KMS-11 (cell line): ENCODE measurements around the gene CRTAC1.

Experiments
- H2AFZ ChIP-seq: fragments of 200-600 bp; sonication (generic); 2 replicates; pipeline ENCODE4 v1.6.1; 2016; ENCODE audit warnings: antibody characterized with exemption, mixed run types, low read depth
- H3K27ac ChIP-seq: fragments of 200-600 bp; sonication (generic); 2 replicates; pipeline ENCODE4 v1.6.1; 2016; ENCODE audit warnings: mild to moderate bottlenecking, mixed run types
- H3K27me3 ChIP-seq: fragments of 200-600 bp; sonication (generic); 2 replicates; pipeline ENCODE4 v1.6.1; 2017; ENCODE audit warnings: mild to moderate bottlenecking, low read depth, mixed run types, moderate library complexity; ENCODE audit not compliant: insufficient read depth
- H3K36me3 ChIP-seq: fragments of 200-600 bp; sonication (generic); 2 replicates; pipeline ENCODE4 v1.6.1; 2017; ENCODE audit warnings: mild to moderate bottlenecking, mixed run types; ENCODE audit not compliant: insufficient read depth
- H3K4me1 ChIP-seq: fragments of 200-600 bp; sonication (generic); 2 replicates; pipeline ENCODE4 v1.6.1; 2016; ENCODE audit warnings: mild to moderate bottlenecking, low read depth, mixed run types; ENCODE audit not compliant: poor library complexity, severe bottlenecking
- H3K4me2 ChIP-seq: fragments of 200-600 bp; sonication (generic); 2 replicates; pipeline ENCODE4 v1.7.0; 2016; ENCODE audit warnings: mild to moderate bottlenecking, mixed run types
- H3K4me3 ChIP-seq: fragments of 200-600 bp; sonication (generic); IDR thresholded peaks from 2 replicates; pipeline ENCODE4 v1.6.1; 2017; ENCODE audit warnings: low read depth, low read length, mixed read lengths; ENCODE audit not compliant: insufficient read depth
- H3K79me2 ChIP-seq: fragments of 200-600 bp; sonication (generic); 2 replicates; pipeline ENCODE4 v1.6.1; 2016; ENCODE audit warnings: low read depth, mixed run types; ENCODE audit not compliant: insufficient read depth
- H3K9ac ChIP-seq: fragments of 200-600 bp; sonication (generic); 2 replicates; pipeline ENCODE4 v1.6.1; 2016; ENCODE audit warnings: mild to moderate bottlenecking, mixed run types
- H4K20me1 ChIP-seq: fragments of 200-600 bp; sonication (generic); 2 replicates; pipeline ENCODE4 v1.6.1; 2016; ENCODE audit warnings: mild to moderate bottlenecking, mixed run types; ENCODE audit not compliant: insufficient read depth
- TF ChIP-seq, protein P1 (sequence below): fragments of 200-600 bp; sonication (generic); conservative IDR thresholded peaks from 2 replicates; pipeline ENCODE4 v1.6.1; 2017; ENCODE audit warnings: low read depth, mild to moderate bottlenecking, antibody characterized with exemption, low read length, moderate library complexity, mixed read lengths

The CRTAC1 gene

DNA sequence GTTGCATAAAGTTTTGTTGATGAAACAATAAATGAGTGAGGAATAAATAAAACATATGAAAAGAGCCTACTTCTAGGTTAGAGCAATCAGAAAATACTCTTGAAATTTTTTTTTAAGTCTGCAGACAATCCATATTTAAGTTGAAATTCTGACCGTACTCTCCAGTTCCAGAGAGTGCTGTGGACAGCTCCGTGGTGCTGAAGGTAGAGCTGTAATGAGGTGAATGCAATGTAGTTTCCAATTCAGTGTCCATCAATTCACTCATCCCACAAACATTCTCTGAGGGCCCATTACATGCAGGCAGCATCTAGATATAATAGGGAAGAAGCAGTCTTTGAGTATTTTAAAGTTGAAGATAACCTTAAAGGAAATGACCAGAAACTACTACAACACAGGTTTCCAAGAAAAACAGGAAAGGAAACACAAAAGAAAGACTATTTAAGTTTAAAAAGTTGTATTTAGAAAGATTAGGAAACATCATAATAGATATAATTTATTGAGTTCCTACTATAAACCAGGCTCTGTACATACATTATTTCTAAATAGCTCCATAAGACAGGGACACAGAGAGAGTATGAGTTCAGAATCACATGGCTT, 44.0 kb upstream of the CRTAC1 start:
- no peaks in the 10 kb centered on the region for H3K27me3 ChIP-seq
- H3K4me2 ChIP-seq: no peak overlapping the region
- H2AFZ ChIP-seq: no peak overlapping the region
- no peaks in the 10 kb centered on the region for H3K36me3 ChIP-seq
- H3K4me1 ChIP-seq: no peaks in the 10 kb centered on the region
- no peak overlapping the region for H3K4me3 ChIP-seq
- no peak overlapping the region for H3K27ac ChIP-seq
- H3K9ac ChIP-seq: no peak overlapping the region
- no peaks in the 10 kb centered on the region for H3K79me2 ChIP-seq
- no peaks in the 10 kb centered on the region for H4K20me1 ChIP-seq
- TF ChIP-seq, protein P1, sequence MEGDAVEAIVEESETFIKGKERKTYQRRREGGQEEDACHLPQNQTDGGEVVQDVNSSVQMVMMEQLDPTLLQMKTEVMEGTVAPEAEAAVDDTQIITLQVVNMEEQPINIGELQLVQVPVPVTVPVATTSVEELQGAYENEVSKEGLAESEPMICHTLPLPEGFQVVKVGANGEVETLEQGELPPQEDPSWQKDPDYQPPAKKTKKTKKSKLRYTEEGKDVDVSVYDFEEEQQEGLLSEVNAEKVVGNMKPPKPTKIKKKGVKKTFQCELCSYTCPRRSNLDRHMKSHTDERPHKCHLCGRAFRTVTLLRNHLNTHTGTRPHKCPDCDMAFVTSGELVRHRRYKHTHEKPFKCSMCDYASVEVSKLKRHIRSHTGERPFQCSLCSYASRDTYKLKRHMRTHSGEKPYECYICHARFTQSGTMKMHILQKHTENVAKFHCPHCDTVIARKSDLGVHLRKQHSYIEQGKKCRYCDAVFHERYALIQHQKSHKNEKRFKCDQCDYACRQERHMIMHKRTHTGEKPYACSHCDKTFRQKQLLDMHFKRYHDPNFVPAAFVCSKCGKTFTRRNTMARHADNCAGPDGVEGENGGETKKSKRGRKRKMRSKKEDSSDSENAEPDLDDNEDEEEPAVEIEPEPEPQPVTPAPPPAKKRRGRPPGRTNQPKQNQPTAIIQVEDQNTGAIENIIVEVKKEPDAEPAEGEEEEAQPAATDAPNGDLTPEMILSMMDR: no peak

DNA sequence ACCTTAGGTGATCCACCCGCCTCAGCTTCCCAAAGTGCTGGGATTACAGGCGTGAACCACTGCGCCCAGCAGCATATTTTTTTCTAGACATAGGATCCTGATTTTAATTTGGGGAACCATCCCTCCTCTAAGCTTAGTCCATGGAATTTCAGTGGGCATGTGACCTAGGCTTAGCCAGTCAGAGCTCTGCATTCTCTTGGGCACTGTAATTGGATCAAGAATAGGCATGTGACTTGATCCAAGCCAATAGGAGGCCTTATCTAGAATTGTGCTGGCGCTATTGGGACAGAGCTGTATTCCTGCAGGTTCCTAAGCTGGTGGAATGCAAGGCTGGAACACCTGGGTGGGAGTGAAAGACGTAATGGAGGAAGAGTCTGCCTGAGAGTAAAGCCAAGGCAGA, 36.7 kb upstream of the CRTAC1 start:
- no peaks in the 10 kb centered on the region for H3K36me3 ChIP-seq

DNA sequence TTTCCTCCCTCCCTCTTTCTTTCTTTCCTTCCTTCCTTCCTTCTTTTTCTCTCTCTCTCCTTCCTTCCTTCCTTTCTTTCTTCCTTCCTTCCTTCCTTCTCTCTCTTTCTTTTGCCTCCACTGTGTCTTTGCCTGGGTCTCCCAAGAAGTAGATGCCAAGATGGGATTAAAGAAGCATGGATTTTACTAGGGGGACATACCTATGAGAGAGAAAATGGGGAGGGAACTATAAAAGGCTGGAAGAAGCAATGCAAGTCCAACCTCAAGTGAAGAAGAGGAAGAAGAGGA, 33.3 kb upstream of the CRTAC1 start:
- Histone ChIP-seq H4K20me1 (no peaks in the 10 kb centered on the region), H3K4me1 (no peaks in the 10 kb centered on the region), H3K27ac (no peak overlapping the region), H3K9ac (no peak overlapping the region), H3K79me2 (no peaks in the 10 kb centered on the region), H2AFZ (no peak overlapping the region), H3K36me3 (no peaks in the 10 kb centered on the region), H3K4me2 (no peak overlapping the region), H3K4me3 (no peak overlapping the region), H3K27me3 (no peaks in the 10 kb centered on the region)
- TF ChIP-seq, protein P1: no peak

More for the DNA sequence above, 36.7 kb upstream of the CRTAC1 start:
- Histone ChIP-seq H3K4me2 (no peak overlapping the region), H2AFZ (no peak overlapping the region), H3K27ac (no peak overlapping the region), H3K4me1 (no peaks in the 10 kb centered on the region), H3K4me3 (no peak overlapping the region), H4K20me1 (no peaks in the 10 kb centered on the region), H3K79me2 (no peaks in the 10 kb centered on the region), H3K27me3 (no peaks in the 10 kb centered on the region), H3K9ac (no peak overlapping the region)
- TF ChIP-seq, protein P1: no peak

DNA sequence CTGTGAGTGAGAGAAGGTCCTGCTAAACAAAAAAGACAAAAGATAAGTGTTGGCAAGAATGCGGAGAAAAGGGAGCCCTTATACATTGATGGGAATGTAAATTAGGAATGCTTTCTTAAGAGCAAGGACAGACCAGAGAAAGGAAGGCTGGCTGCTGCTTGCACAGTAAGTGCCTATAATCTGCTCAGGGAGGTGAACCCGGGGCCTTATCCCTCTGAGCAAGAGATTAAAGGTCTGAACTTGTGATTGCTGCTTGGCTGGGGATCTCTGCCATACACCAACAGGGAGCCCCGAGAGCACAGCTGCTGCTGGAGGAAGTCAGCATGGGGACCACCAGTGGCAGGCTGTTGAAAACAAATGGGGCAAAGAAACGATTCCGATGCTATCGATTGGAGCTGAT, 32.0 kb upstream of the CRTAC1 start:
- Histone ChIP-seq H4K20me1 (no peaks in the 10 kb centered on the region), H3K79me2 (no peaks in the 10 kb centered on the region), H3K4me3 (no peak overlapping the region), H3K4me2 (no peak overlapping the region), H3K36me3 (no peaks in the 10 kb centered on the region), H3K27ac (no peak overlapping the region), H3K27me3 (no peaks in the 10 kb centered on the region), H3K4me1 (no peaks in the 10 kb centered on the region), H2AFZ (no peak overlapping the region), H3K9ac (no peak overlapping the region)
- TF ChIP-seq, protein P1: no peak
